IPS-NIHi7 (cell line): Measurements from ENCODE around the gene PLCXD1.
A peak's percentile ranks its signal among the peaks of the same experiment; 100 is the strongest.
"Not testable (repeated sequence)": the region's sequence is repeated elsewhere in the genome, so short reads cannot be mapped to it uniquely, and the experiment has no call there.

Source experiments
- DNase-seq: peaks from one replicate; pipeline ENCODE4 v3.0.0; 2012; ENCODE audit warnings: mixed read lengths; ENCODE audit errors: extremely low spot score

Gene PLCXD1

DNA sequence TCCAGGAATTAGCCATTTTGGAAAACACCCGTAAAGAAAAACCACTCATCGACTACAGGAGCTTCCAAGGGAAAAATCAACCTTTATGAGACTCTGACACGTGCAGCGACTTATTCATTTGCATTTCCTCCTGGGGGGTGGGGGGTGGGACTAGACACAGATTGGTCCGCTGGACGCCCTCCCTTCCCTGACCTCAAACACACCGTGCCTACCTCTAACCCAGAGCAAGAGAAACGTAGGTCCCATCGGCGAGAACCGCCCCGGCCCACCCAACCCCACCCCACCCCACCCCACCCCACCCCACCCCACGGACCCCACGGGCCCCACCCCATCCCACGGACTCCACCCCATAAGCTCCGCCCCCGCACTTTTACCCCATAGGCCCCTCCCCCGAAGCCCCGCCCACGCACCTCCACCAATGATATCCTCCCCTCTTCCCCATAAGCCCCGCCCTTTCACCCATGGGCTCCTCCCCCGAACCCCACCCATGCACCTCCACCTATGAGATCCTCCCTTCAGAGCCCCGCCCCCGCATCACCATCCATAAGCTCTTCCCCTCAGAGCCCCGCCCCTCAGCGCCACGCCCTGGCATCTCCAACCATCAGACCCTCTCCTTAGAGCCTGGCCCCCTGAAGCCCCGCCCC lies 36.4 kb downstream of the PLCXD1 start:
- peak; percentile 95 for DNase-seq

DNA sequence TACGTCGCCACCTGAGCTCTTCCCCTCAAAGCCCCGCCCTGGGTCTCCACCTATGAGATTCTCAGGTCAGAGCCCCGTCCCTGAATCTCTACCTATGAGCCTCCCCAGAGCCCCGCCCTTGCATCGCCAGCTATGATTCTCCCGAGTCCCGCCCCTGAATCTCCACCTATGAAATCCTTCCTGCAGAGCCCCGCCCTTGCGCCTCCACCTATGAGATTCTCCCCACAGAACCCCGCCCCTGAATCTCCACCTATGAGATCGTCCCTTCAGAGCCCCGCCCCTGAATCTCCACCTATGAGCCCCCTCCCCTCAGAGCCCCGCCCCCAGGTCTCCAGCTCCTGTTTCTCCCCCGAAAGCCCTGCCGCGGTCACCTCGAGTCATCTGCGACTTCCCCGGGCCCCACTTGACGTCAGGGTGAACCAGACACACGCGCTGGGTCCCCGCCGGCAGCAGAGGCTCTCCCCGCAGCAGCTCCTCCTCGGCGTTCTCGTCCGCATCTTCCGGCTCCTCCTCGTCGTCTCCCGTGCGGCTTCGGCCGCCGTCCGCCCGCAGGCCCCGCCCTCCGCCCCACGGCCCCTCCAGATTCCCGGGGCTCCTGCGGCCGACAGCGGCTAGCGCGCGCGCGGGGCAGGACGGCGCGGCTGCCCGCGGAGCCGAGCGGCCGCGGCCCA lies 37.0 kb downstream of the PLCXD1 start:
- no peak for DNase-seq

DNA sequence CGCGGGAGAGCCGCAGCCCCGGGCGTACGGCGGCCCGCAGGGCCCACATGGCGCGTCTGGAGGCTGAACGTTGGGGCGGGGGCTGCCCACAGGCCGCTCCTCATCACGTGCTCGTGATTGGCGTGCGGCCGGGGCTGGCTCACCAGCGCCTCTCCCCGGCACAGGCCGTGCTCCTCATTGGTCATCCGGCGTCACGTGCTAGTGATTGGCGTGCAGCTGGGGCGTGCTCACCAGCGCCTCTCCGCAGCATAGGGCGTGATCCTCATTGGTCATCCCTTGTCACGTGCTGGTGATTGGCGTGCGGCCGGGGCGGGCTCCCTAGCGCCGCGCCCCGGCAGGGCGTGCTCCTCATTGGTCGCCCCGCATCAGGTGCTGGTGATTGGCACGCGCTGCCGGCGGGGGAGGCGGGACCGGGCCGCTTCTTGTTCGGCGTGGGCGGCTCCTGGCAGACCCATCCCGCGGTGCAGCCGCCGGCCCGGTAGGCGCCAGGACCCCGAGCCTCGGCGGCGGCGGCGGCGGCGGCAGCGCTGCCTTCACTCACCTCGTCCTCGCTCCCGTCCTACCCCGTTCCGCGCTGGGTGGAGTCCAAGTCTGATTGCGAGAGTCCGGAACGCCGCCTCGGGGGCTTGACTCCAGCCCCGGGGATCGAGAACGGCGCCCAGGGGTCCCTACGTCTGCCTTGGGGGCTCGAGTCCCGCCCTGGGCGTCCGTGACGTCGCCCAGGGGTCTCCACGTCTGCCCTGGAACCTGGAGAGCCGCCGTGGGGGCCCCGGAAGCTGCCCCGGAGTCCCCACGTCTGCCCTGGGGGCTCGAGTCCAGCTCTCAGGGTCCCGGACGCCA lies 37.8 kb downstream of the PLCXD1 start, which contains the start of gene GTPBP6:
Gene GTPBP6, minus strand, starts transcription at position 58 of the 840 bp plus-strand sequence. Its CDS starts 9 bp downstream, at position 49.
- peak; percentile 94 for DNase-seq

DNA sequence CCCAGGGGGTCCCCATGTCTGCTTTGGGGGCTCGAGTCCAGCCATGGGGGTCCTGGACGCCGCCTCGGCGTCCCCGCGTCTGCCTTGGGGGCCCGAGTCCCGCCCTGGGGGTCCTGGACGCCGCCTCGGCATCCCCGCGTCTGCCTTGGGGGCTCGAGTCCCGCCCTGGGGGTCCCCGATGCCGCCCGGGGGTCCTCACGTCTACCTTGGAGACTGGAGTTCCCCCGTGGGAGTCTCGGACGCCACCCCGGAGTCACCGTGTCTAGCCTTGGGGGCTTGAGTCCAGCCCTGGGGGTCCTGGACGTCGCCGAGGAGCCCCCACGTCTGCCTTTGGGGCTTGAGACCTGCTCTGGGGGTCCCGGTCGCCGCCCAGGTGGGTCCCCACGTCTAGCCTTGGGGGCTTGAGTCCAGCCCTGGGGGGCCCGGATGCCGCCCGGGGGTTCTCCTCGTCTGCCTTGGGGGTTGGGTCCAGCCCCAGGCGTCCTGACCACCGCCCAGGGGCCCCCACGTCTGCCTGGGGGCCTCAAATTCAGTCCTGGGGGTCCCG lies 38.5 kb downstream of the PLCXD1 start:
- no peak for DNase-seq

DNA sequence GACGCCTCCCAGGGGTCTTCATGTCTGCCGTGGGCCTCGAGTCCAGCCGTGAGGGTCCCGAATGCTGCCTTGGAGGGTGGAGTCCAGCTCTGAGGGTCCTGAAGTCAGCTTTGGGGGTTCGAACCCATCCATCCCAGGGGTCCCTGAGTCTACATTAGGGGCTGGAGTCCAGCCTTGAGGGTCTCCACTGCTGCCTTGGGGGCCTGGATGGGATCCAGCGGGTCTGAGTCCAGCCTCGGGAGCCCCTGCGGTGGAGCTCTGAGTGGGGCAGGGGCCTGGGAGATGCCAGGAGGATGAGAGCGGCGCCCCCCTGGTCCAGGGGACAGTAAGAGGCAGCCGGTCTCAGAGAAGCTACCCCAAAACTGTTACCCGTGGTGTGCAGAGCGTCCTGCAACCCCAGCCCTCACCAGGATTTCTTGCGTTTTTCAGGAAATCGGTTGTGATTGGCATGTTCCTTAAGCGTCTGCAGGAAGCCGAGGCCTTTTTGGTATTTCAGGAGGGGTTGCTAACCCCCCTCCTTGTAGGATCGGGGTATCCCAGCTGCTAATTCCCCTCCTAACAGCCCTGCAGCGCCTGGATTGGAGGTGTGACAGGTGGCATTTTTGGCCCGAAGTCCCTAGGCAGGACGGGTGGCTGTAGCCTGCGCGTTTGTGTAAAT lies 39.1 kb downstream of the PLCXD1 start:
- DNase-seq, result no peak

DNA sequence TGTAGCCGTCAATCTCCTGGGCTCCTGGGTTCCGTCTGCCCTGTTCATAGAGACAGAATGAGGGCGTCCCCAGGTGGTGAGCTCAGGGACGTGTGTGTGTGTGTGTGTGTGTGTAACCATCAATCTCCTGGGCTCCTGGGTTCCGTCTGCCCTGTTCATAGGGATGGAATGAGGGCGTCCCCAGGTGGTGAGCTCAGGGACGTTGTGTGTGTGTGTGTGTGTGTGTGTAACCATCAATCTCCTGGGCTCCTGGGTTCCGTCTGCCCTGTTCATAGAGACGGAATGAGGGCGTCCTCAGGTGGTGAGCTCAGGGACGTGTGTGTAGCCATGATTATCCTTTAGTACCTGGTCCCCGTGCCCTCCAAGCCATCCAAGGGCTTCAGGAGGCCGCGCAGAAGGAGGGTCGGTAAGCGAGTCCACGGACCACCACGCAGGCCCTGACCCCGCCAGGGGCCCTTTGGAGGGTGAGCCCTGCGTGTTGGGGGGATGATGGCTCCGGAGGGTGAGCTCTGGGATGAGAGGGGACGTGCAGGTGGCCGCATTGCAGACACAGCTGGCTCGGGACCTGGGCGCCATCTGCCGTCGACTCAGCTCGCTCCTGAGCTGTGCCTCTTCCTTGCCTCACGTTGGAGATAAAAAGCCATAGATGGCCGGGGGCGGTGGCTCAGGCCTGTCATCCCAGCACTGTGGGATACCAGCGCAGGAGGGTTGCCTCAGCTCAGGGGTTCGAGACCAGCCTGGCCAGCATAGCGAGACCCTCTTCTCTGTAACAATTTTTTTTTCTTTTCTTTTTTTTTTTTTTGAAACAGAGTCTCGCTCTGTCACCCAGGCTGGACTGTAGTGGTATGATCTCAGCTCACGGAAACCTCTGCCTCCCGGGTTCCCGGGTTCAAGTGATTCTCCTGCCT lies 42.8 kb downstream of the PLCXD1 start:
- DNase-seq, result peak; percentile 31

DNA sequence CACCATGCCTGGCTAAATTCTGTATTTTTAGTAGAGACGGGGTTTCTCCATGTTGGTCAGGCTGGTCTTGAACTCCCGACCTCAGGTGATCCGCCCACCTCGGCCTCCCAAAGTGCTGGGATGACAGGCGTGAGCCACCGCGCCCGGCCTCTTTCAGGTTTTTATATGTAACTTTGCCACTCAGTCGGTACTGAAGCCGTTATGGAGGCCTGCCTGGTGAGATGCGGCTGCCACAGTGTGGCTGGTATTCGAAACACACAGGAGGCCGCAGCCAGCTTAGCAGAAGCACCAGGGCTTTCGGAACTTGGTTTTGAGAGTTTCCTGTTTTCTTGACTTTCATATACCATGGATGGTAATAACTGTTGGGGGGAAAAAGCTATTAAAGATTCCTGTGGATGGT lies 43.5 kb downstream of the PLCXD1 start:
- DNase-seq, result not testable (repeated sequence)

DNA sequence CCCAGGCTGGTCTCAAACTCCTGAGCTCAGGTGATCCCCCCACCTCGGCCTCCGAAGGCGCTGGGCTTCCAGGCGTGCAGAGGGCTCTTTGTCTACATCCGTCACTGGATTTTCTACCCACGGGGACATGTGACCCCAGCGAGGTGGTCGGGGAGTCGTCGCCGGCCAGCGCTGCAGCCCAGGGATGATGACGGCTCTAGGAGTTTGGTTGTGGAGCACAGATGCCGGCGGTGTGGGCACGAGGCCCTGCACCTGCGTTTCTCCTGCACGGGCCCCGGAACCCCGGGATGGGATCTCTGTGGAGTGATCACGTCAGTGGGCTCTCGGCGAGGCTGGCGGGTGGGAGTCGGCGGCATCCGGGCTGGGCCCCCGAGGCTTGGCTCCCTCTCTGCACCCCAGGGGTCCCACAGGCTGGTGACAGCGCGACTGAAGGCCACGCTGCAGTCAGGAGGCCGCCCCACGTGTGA lies 46.5 kb downstream of the PLCXD1 start:
- DNase-seq, result no peak

DNA sequence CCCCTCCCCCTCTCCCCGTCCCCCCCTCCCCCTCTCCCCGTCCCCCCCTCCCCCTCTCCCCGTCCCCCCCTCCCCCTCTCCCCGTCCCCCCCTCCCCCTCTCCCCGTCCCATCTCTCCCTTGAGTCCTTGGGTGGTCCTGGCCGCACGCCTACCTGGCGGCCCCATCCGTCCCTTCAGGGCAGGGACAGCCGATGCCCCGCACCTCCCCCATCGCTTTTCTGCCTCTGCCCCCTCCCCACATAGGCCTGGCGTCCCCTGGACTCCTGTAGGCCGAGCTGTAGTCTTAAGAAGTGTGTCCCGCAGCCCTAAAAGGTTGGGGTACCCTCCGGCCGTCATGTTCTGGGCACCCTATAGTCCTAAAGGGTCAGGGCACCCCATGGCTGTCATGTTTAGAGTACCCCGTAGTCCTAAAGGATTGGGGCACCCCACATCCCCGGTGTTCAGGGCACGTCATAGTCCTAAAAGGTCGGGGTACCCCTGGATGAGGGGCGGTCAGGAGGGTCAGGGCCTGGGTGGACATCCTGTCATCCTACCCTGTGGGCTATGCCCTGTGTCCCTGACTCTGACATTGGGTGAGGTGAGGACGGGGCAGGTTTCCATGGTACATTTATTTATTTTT lies 48.2 kb downstream of the PLCXD1 start:
- DNase-seq, result no peak

DNA sequence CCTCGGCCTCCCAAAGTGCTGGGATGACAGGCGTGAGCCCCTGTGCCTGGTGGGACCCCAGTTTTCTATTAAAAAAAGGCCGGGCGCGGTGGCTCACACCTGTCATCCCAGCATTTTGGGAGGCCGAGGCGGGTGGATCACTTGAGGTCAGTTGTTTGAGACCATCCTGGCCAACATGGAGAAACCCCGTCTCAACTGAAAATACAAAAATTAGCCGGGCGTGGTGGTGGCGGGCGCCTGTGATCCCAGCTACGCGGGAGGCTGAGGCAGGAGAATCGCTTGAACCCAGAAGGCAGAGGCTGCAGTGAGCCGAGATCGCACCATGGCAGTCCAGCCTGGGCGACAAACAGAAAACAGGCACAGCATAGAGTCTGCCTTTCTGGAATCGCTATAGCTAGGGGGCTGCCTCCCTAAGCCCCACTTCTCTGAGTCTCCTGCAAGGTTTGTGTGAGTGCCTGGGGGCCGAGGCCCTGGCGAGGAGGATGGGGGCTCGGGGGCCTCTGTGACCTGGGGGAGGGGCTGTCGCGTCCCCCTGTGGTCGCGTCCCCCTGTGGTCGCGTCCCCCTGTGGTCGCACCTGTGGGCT lies 49.1 kb downstream of the PLCXD1 start:
- DNase-seq, result not testable (repeated sequence)

DNA sequence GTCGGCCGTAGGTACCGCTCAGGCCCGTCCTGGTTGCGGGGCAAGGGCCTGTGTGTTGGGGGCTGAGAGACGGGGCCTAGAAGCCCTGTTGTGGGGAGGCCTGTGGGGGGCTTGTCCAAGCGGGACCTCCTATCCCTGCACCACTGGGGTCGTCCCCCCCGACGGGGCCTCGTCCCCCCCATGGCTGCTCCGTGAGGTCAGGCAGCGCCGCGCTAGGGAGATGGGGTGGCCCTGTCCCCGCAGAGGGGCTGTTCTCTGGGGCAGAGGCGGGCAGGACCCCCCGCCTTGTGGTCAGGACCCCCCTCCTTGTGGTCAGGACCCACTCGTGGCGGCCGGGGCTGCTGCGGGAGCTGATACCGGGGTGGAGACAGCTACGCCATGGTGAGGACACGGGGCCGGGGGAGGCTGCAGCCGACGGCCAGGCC lies 49.6 kb downstream of the PLCXD1 start:
- DNase-seq, result no peak

DNA sequence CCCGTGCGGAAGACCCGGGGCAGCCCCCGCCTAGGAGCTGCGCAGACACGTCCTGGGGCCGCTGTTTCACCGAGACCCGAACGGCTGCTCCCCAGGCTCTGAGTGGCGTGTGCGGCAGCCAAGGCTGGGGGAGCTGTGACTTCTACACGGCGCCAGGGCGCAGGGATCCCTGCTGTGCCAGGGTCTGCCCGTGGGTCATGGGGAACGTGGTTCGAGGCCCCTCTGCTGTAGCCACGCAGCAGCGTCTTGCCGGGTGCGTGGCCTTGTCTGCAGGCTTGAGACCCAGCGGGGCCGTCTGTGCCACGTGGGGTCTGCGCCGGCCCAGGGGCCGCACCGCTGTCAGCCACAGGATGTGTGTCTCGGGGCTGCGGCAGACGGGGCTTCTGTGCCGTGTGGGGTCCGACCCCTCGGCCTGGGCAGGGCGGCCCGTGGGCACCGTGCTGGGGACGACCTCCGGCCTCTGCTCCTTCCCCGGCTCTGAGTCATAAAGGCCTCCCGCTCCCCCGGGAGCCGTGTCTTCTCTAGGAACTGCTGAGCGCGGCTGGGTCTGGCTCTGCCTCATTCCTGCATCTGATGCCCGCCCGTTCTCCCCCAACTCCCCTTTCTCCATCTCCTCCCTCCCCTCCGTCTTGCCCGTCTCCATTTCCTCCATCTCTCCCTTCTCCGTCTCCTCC lies 50.1 kb downstream of the PLCXD1 start:
- peak; percentile 61 for DNase-seq

DNA sequence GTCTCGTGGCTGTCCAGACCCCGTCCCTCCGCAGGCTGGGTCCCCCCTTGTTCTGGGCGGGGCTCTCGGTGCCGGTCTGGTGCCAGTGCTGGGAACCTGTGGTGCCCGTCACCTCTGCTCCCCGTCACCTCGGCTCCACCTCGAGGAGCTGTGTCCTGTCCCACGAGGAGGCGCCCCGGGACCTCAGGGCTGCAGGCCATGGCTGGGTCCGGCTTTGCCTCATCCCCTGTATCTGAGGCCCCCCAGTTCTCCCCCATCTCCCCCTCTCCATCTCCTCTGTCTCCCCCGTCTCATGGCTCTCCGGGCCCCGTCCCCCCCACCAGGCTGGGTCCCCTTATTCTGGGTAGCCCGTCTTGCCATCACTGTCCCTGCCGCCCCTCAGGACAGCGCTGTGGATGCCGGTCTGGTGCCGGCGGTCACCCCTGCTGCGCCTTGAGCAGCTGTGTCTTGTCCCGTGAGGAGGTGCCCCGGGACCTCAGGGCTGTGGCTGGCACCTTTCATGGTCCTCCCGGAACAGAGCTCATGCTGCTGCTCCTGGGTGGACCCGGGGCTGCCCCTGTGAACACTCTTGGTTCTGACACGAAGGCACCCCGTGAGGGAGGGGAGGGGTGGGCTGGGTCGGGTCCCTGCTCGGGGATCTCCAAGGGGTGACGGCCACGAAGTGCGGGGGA lies 50.8 kb downstream of the PLCXD1 start:
- DNase-seq, result no peak

DNA sequence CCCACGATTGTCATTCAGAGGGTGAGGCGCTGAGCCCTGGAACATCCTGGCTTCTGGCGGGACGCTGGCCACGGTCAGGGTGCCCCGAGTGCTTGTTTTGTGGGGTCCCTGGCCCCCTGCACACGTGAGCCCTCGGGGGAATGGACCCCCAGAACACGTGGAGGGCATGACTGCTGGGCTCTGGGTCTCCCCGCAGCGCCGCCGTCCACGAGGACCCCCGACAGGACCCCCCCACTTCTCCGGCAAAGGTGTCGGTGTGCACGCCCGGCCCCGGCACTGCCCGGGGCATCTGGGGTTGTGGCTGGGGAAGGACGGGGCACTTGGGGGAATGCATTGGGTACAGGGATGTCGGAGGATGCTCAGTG lies 51.3 kb downstream of the PLCXD1 start:
- DNase-seq, result no peak

DNA sequence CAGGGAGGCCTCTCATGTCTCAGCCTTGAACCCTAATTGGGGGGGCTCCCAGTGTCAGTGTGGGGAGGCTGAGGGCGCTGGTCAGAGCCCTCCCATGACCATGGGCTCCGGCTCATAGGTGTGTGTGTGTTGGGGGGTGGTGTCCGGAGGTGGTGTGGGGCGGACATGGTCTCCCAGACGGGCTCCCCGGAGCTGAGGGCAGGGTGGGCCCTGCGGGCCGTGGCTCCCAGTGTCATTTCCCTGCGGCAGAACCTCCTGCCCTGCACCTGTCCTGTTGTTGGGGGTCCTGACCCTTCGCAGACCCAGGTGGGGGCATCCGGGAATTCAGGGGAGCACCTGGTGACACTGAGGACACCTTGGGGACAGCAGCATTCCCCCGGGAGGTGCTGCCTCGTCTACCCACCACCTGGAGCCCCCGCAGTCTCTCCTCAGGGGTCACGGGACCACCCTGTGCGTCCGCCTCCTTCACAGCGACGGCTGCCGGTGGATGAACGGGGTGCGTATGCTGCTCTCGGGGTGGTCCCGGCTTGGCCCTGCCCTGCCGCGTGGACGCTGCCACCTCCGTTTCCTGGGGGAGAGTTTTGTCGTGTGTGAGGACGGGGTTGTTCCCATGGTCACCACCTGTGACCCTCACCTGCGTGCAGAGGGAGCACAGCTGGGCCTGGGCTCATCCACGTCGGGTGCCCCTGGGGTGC lies 51.9 kb downstream of the PLCXD1 start:
- DNase-seq, result no peak

DNA sequence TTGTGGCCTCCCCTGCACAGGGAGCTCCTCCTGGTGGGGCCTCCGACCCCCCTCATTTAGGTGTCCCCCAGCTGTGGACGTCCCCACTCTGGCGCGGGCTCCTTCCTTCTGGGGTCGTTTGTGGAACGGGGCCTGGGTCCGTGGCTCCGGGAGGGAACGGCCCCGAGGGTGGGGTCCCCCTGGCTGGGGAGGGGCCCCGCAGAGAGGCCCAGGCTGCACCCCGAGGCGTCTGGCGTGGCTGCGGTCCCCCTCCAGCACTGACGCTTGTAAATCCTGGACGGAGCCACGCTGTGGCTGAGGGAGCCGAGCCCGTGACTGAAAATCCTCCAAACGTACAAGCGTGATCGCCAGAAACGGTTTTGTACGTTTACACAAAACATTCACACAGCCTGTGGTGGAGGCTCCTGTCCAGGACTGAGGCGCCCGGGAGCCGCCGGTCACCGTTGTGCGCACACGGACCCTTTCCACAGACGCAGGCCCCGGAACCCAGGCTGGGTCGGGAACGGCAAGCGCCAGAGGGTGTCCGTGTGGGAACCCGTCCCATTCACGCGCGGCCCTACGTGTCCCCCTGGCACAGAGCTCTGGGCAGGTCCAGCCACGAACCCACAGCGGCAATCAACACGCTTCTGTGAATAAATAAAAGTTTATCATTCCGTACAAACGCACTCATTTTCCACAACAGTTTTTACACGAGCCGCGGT lies 52.6 kb downstream of the PLCXD1 start:
- DNase-seq, result no peak

DNA sequence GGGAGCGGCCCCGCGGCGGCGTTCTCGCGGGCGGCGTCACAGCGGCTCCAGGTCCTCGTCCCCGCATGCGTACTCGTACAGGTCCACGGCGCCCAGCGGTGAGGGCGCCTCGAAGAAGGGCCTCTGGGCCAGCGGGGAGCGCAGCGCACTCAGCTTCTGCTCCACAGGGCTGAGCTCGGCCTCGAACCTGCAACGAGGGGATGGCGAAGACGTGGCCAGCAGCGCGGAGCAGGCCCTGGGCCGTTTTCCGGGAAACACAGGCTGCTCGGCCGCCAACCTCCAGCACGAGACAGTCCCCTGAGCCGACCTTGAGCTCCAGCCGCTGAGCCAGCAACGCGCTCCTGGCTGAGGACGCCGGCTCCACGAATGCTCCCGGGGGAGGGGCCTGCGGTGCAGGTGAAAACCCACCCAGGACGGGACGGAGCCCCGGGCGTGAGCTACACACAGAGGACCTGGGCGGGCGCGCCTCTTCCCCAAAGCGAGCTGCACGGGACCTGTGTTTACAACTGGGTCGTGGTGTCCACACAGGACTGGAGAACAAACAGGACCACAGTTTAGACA lies 53.2 kb downstream of the PLCXD1 start:
- no peak for DNase-seq
